IPS-NIHi11 (cell line): ENCODE data around the gene PLS3.

Experiments used
- DNase-seq: peaks from one replicate; pipeline ENCODE4 v3.0.0; 2012; ENCODE audit warnings: mixed read lengths, low spot score

Gene PLS3

GRCh38 chrX:115693476-115693875, 132.5 kb downstream of the PLS3 start:
- no peak for DNase-seq

DNA sequence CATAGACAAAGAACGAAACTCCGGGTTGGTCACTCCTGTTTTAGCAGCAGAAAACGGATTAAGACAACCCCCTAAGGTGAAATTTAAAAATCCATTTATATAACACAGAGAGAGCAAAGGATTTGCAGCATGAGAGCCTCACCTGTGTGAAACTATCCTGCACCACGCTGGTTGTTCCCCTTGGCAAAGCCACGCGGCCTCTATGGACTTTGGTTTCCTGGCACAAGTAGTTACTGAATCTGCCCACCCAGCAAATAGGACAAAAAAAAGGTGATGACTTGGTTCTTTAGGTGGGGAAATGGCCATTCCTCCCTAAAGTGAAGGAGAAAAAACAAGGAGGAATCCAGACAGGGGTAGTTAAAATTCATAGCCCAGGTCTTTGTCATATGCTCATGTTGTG, 133.1 kb downstream of the PLS3 start:
- DNase-seq, result no peak

GRCh38 chrX:115696039-115696438, 135.1 kb downstream of the PLS3 start:
- no peak for DNase-seq

DNA sequence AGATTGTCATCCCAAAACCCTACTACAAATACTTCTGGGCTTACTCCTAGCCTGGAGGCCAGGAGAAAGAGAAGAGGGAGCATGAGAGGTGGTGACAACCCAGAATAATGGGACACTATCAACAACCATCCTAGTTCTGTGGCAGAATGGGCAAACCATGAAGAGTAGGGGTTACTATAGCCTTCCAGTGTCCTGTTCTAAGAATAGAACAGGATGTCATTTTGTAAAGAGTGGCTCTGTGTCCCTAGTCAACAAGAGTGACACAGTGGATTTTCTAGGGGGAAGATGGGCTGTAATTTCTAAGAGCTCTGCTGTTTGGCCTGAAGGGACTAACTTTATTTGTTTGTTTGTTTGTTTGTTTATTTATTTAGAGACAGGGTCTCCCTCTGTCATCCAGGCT, 136.0 kb downstream of the PLS3 start:
- DNase-seq, result no peak

DNA sequence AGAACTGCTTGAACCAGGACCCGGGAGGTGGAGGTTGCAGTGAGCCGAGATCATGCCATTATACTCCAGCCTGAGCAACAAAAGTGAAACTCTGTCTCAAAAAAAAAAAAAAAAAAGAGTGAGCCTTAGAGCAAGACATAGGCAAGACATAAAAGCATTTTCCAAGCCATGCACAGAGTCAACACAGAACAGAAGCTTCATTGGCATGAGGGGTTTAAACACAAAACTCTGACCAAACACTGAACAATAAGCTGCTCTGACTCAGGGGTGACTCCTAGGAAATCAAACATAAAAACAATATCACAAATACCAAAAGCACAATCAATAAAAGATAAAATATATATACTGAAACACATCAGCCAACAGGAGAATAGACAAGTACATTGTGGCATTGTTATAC, 136.8 kb downstream of the PLS3 start:
- DNase-seq, result no peak
